ENCODE measurements around the gene WIZ. TPM values are rescaled to one million over a fixed set of nuclear protein-coding genes. Genes with fewer than 3 reads are reported as not detected.

The WIZ gene
- polyA plus RNA-seq, 1 donor (not counting 4 experiments of a cell fraction or from before 2014, with no cell fraction given) = 5.1 TPM

GRCh38 chr19:15456441-15456840 is 6.7 kb upstream of the WIZ start:
- peaks cover 3% of the 10 kb centered on the region for H3K4me1 ChIP-seq (ENCODE audit: control insufficient read depth, extremely low read depth, insufficient read depth, low read length)
- H2AFZ ChIP-seq (ENCODE audit: control insufficient read depth, low read length) = no peak overlapping the region
- H3K27ac ChIP-seq (ENCODE audit: control insufficient read depth, insufficient read depth, low read length) = no peak overlapping the region
- H3K4me2 ChIP-seq (ENCODE audit: control insufficient read depth, extremely low read depth, insufficient read depth, low read depth, low read length) = no peak overlapping the region
- H3K79me2 ChIP-seq (ENCODE audit: control insufficient read depth, insufficient read depth, low read length) = no peaks in the 10 kb centered on the region
- TF ChIP-seq, protein P1, sequence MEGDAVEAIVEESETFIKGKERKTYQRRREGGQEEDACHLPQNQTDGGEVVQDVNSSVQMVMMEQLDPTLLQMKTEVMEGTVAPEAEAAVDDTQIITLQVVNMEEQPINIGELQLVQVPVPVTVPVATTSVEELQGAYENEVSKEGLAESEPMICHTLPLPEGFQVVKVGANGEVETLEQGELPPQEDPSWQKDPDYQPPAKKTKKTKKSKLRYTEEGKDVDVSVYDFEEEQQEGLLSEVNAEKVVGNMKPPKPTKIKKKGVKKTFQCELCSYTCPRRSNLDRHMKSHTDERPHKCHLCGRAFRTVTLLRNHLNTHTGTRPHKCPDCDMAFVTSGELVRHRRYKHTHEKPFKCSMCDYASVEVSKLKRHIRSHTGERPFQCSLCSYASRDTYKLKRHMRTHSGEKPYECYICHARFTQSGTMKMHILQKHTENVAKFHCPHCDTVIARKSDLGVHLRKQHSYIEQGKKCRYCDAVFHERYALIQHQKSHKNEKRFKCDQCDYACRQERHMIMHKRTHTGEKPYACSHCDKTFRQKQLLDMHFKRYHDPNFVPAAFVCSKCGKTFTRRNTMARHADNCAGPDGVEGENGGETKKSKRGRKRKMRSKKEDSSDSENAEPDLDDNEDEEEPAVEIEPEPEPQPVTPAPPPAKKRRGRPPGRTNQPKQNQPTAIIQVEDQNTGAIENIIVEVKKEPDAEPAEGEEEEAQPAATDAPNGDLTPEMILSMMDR (optimal IDR thresholded peaks at IDR 0.05 in 1 of 3, IDR thresholded peaks at IDR 0.05 in 1 of 3, conservative IDR thresholded peaks at IDR 0.05 in 1 of 3; ENCODE audit: extremely low read depth in 1 of 3, insufficient read depth in 2 of 3, low read length in 3 of 3) = no peak
- TF ChIP-seq EZH2 (IDR thresholded peaks at IDR 0.05; ENCODE audit: low read length) = no peak
- dilution Hi-C loops (cut with MboI; ENCODE audit: extremely low pct_ligation_motif_present, low sequenced_read_pairs) = no loop called here
- H3K27me3 ChIP-seq (ENCODE audit: control insufficient read depth, extremely low read depth, insufficient read depth, low read length) = peaks cover 67% of the 10 kb centered on the region
- no peak for DNase-seq (ENCODE audit: low read depth, low spot score)
- H3K36me3 ChIP-seq (ENCODE audit: control insufficient read depth in 2 of 2, extremely low read depth in 1 of 2, insufficient read depth in 2 of 2, low read length in 2 of 2) = no peaks in the 10 kb centered on the region
- no peak overlapping the region for H3K9ac ChIP-seq (ENCODE audit: control insufficient read depth, extremely low read depth, insufficient read depth, low read length)
- no peaks in the 10 kb centered on the region for H3K9me3 ChIP-seq (ENCODE audit: control insufficient read depth, low read depth, low read length)
- no peak for FAIRE-seq
- no peak overlapping the region for H3K4me3 ChIP-seq (ENCODE audit: control insufficient read depth in 2 of 3, extremely low read depth in 1 of 3, insufficient read depth in 2 of 3, low read depth in 1 of 3, low read length in 3 of 3)
- no peaks in the 10 kb centered on the region for H4K20me1 ChIP-seq (ENCODE audit: control insufficient read depth, extremely low read depth, insufficient read depth, low read length)
- no peaks in the 10 kb centered on the region for H3K9me1 ChIP-seq (ENCODE audit: control insufficient read depth, extremely low read depth, insufficient read depth, low read length)

- H3K4me1 ChIP-seq (ENCODE audit: control insufficient read depth, extremely low read depth, insufficient read depth, low read length) = peaks cover 3% of the 10 kb centered on the region
- H3K9ac ChIP-seq (ENCODE audit: control insufficient read depth, extremely low read depth, insufficient read depth, low read length) = no peak overlapping the region
- H3K36me3 ChIP-seq (ENCODE audit: control insufficient read depth in 2 of 2, extremely low read depth in 1 of 2, insufficient read depth in 2 of 2, low read length in 2 of 2) = no peaks in the 10 kb centered on the region
- H3K9me1 ChIP-seq (ENCODE audit: control insufficient read depth, extremely low read depth, insufficient read depth, low read length) = no peaks in the 10 kb centered on the region
- H4K20me1 ChIP-seq (ENCODE audit: control insufficient read depth, extremely low read depth, insufficient read depth, low read length) = no peaks in the 10 kb centered on the region
- no peak overlapping the region for H3K4me3 ChIP-seq (ENCODE audit: control insufficient read depth in 2 of 3, extremely low read depth in 1 of 3, insufficient read depth in 2 of 3, low read depth in 1 of 3, low read length in 3 of 3)
- H3K79me2 ChIP-seq (ENCODE audit: control insufficient read depth, insufficient read depth, low read length) = no peaks in the 10 kb centered on the region
- no peaks in the 10 kb centered on the region for H3K9me3 ChIP-seq (ENCODE audit: control insufficient read depth, low read depth, low read length)
- TF ChIP-seq EZH2 (IDR thresholded peaks at IDR 0.05; ENCODE audit: low read length) = no peak
- TF ChIP-seq, protein P1 (optimal IDR thresholded peaks at IDR 0.05 in 1 of 3, IDR thresholded peaks at IDR 0.05 in 1 of 3, conservative IDR thresholded peaks at IDR 0.05 in 1 of 3; ENCODE audit: extremely low read depth in 1 of 3, insufficient read depth in 2 of 3, low read length in 3 of 3) = no peak
- DNase-seq (ENCODE audit: low read depth, low spot score) = no peak
- H3K27ac ChIP-seq (ENCODE audit: control insufficient read depth, insufficient read depth, low read length) = no peak overlapping the region
- FAIRE-seq = no peak
- no peak overlapping the region for H3K4me2 ChIP-seq (ENCODE audit: control insufficient read depth, extremely low read depth, insufficient read depth, low read depth, low read length)
- no peak overlapping the region for H2AFZ ChIP-seq (ENCODE audit: control insufficient read depth, low read length)
- H3K27me3 ChIP-seq (ENCODE audit: control insufficient read depth, extremely low read depth, insufficient read depth, low read length) = peaks cover 65% of the 10 kb centered on the region
- dilution Hi-C loops (cut with MboI; ENCODE audit: extremely low pct_ligation_motif_present, low sequenced_read_pairs) = no loop called here
These were observed 6.2 kb upstream of the WIZ start for GRCh38 chr19:15455996-15456395.
